HFF-Myc (cell line): Measurements from ENCODE around the gene CENPP.

Experiments
- DNase-seq: peaks from one replicate; pipeline ENCODE4 v3.0.0-alpha.2; 2011; ENCODE audit warnings: low read depth; ENCODE audit errors: extremely low read depth
- H3K4me3 ChIP-seq: replicated peaks from 2 replicates; pipeline ENCODE4 v1.5.1; 2011; ENCODE audit warnings: low read depth, mild to moderate bottlenecking, control low read depth, low read length
- TF ChIP-seq, protein P1 (sequence below): IDR thresholded peaks from 2 replicates; pipeline ENCODE4 v1.5.1; 2012; ENCODE audit warnings: mild to moderate bottlenecking, low read depth, low read length, control low read depth; ENCODE audit errors: missing control alignments

CENPP gene

DNA sequence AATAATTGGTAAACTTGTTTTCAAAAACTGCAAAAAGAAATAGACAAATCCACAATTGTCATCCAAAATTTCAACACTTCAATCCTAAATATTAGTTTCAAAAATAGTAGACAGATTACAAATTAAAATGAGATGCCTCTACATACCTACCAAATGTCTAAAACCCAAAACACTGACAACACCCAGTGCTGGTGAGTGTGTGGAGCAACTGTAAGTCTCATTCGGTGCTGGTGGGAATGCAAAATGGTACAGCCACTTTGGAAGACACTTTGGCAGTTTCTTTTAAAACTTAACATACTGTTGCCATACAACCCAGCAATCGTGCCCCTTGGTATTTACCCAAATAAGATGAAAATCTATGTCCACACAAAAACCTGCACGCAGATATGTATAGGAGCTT lies 203.4 kb downstream of the CENPP start:
- no peak overlapping the region for H3K4me3 ChIP-seq
- no peak for DNase-seq
- TF ChIP-seq, protein P1, sequence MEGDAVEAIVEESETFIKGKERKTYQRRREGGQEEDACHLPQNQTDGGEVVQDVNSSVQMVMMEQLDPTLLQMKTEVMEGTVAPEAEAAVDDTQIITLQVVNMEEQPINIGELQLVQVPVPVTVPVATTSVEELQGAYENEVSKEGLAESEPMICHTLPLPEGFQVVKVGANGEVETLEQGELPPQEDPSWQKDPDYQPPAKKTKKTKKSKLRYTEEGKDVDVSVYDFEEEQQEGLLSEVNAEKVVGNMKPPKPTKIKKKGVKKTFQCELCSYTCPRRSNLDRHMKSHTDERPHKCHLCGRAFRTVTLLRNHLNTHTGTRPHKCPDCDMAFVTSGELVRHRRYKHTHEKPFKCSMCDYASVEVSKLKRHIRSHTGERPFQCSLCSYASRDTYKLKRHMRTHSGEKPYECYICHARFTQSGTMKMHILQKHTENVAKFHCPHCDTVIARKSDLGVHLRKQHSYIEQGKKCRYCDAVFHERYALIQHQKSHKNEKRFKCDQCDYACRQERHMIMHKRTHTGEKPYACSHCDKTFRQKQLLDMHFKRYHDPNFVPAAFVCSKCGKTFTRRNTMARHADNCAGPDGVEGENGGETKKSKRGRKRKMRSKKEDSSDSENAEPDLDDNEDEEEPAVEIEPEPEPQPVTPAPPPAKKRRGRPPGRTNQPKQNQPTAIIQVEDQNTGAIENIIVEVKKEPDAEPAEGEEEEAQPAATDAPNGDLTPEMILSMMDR: no peak

DNA sequence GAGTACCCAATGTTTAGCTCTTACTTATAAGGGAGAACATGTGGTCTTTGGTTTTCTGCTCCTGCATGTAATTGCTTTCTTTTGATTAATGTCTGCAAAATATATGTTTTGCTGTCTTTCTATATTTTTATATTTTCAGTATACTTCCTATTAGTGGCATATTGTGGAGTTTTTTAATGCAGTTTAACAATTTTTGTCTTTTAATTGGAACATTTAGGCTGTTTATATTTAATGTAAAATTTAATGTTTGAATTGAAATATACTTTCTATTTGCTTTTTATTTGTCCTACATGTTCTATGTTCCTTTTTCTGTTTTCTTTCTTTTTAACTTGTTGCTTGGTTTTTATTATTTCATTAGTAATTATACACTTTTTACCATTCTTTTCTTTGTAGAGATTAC lies 205.1 kb downstream of the CENPP start:
- no peak for DNase-seq
- TF ChIP-seq, protein P1: no peak

DNA sequence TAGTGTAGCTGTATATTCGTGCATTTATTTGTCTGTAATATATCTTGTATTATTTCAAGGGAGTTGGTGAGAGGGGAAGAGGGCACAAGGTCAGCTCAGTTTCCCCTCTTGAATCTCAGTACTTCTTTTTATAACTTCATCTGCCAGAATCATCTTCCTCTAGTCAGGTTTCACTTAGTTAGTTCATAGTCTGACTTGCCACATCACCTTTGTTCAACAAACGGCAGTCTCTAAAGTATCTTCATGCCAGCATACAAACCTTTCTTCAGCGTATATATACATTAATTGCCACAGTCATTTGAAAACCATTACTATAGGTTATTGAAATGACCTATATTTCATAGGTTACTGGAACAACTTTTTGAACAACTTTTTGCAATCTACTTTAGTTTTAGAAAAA lies 208.5 kb downstream of the CENPP start:
- TF ChIP-seq, protein P1: no peak
- no peak overlapping the region for H3K4me3 ChIP-seq
- DNase-seq: no peak

More for the DNA sequence above, 205.1 kb downstream of the CENPP start:
- H3K4me3 ChIP-seq: no peak overlapping the region

DNA sequence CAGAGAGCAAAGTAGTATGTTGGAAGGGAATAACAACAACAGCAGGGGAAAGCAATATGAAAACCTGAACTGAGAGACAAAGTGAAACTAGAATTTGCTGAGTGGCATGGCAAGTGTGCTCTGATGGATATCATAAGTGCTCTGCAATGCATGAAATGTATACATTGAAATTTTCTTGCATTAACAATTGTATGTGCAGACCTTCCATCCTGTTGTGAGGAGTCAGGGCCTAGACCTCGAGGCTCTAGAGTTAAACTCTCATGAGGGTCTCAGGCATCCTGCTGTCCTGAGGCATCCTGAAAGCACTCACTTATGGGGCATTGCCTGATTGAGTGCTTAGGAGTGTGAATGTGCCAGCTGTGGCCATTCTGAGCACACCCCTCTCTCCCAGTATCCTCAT lies 208.9 kb downstream of the CENPP start:
- DNase-seq: no peak
- H3K4me3 ChIP-seq: no peak overlapping the region
- TF ChIP-seq, protein P1: no peak

DNA sequence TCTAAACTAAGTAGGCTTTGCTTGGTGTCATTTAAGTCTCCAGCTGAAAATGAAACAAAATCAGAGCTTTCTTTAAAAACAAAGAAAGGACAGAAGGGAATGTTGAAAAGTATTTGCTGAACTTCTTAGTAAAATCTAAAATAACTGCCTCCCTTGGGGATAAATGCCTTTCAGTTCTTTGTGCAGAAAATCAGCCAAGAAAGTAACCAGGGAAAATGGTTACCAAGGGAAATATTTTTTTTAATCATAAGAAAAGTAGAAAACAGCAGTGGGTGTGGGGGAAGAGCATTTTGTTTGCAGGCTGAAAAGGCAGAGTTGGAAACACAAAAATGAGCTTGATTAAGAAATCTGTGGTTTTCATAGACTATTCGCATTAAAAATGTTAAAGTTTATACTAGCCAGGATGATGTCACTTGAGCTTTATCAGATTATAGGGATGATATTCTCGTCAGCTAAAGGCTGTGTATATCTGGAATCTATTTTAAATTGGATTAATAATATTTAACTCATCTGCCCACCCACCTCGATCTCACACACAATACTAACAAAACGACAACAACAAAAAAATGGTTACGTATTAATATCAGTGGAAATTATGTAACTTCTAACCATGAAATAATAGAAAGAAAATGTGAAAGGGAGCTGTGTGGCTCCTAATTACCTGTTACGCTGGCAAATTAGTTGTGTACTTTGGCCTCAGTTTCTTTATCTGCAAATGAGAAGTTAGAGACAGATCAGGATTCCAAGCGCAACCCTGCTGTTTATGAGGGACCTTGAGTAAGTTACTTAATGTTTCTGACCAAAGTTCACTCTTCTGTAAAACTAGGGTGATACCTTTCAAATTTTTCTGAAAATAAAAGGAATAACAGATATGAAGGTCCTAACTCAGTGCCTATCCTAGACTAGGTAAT lies 210.4 kb downstream of the CENPP start, which contains the start of gene ECM2:
ECM2 (minus strand) TSS at position 51 of the 911 bp plus-strand sequence. CDS start 13,124 bp downstream, outside the sequence.
- DNase-seq: no peak
- H3K4me3 ChIP-seq: no peak within 1 kb of the TSS
- TF ChIP-seq, protein P1: no peak

DNA sequence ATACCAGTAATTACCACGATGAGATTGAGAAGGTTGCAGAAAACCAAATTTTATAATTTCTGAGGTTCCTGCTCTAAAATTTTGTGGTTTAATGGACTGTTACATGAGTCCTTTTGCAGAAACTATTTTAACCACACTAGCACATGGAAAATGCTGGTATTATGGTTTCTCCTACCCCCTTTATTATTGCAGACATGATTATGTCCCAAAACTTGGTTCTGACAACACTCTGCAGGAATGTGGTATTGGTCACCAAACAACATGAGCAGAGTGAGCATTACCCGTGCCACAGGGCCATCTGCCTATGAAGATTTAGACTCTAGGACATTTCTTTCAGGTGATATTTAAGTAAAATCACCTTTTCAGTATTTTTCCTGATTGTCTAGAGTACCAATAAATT lies 212.8 kb downstream of the CENPP start:
- no peak overlapping the region for H3K4me3 ChIP-seq
- TF ChIP-seq, protein P1: no peak
- no peak for DNase-seq

DNA sequence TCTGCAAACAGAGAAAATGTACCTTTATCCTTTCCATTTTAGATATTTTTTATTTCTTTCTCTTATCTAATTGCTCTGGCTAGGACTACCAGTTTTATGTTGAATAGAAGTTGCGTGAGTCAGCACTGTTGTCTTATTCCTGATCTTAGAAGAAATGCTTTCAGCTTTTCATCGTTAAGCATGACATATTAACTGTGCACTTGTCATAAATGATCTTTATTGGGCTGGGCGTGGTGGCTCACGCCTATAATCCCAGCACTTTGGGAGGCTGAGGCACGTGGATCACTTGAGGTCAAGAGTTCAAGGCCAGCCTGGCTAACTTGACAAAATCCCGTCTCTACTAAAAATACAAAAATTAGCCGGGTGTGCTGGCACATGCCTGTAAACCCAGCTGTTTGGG lies 218.2 kb downstream of the CENPP start:
- no peak for DNase-seq
- no peak overlapping the region for H3K4me3 ChIP-seq
- TF ChIP-seq, protein P1: no peak
